ENCODE results near the gene RAB6B.

- no peak for TF ChIP-seq POLR2AphosphoS5 (IDR thresholded peaks at IDR 0.05)
- no peak for TF ChIP-seq CTCF (IDR thresholded peaks at IDR 0.05)
Observed at GRCh38 chr3:133776794-133777438, 118.8 kb downstream of the RAB6B start.

Data from breast epithelium (tissue), 3 donors.